Activated naive CD4-positive, alpha-beta T cell treated with anti-CD3 and anti-CD28 coated beads, Interleukin-2, amount 50 U/mL, for 16 hours (primary cell): ENCODE measurements around the gene TAF11L2.
"Not testable (repeated sequence)": the region's sequence is repeated elsewhere in the genome, so short reads cannot be mapped to it uniquely, and the experiment has no call there.

Experiments used
- DNase-seq: peaks from one replicate; pipeline ENCODE4 v3.0.0-alpha.2; 2020

TAF11L2 gene

DNA sequence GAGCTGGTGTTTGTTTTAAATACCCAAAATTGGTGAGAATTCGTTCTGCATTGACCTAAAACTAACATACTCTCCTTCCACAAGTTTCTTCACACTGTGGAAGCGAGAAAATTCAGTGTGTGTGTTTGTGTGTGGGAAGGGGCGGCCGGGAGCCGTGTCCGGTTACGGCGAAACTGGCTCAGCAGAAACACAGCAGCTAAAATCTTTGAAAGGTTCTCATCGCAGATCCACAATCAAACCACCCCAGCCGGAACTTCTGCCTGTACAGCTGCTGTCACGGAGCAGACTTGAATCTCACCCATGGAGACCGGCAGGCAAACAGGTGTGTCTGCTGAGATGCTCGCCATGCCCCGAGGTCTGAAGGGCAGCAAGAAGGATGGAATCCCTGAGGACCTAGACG, 30.3 kb downstream of the TAF11L2 start, which contains the start of gene TAF11L6:
Gene TAF11L6 (plus strand): TSS at position 301 of the 400 bp plus-strand sequence.
- not testable (repeated sequence) for DNase-seq
